GM19372 (cell line): Measurements from ENCODE around the gene BEAN1.

Experiments
- ATAC-seq: cut with Tn5 transposase; IDR thresholded peaks from one replicate; pipeline ENCODE4 v1.9.1; 2021; ENCODE audit warnings: mild to moderate bottlenecking, low read depth, moderate library complexity; ENCODE audit not compliant: unreplicated experiment

BEAN1 gene, protein sequence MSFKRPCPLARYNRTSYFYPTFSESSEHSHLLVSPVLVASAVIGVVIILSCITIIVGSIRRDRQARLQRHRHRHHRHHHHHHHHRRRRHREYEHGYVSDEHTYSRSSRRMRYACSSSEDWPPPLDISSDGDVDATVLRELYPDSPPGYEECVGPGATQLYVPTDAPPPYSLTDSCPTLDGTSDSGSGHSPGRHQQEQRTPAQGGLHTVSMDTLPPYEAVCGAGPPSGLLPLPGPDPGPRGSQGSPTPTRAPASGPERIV

DNA sequence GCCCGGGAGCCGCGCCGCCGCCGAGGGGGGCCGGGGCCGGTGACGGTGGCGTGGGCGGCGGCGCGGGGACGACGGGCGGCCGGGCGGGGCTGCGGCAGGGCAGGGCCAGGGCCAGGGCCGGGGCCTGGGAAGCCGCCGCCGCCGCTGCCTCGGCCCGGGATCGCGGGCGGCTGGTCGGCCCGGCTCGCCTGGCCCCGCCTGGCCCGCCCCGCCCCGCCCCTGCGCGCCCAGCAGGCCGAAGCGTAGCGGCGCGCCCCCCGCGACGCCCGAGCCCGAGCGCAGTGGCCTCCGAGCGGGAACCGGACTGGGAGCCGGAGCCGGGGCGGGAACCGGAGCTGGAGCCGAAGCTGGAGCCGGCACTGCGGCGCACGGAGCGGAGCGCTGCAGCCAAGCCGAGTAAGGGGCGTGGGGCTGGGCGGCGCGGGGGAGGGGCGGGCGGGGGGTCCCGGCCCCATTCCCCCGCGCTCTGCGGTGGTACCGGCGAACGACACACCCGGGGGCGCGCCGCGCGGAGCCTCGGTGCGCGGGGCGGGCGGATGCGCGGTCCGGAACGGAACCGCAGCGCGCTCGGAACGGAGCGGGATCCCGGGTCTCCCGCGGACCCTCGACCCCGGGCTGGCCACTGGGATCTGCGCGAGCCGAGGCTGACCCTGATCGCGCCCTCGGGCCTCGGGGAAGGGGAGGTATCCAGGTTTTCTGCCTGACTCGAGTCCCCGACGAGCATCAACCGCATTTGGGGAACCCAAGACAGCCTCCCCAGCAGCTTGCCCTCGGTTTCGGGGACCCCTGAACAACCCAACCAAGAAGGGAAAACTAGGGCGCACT, at the start of gene BEAN1:
BEAN1 (plus strand) TSS at position 260 of the 825 bp plus-strand sequence. CDS start 10,382 bp downstream, outside the sequence.
- no peak for ATAC-seq

GRCh38 chr16:66377324-66377723, 49.8 kb upstream of the BEAN1 start:
- no peak for ATAC-seq

GRCh38 chr16:66378741-66379570, 48.1 kb upstream of the BEAN1 start:
- ATAC-seq: no peak

GRCh38 chr16:66379571-66379941, 47.5 kb upstream of the BEAN1 start:
- no peak for ATAC-seq

GRCh38 chr16:66380421-66380820, 46.7 kb upstream of the BEAN1 start:
- no peak for ATAC-seq

DNA sequence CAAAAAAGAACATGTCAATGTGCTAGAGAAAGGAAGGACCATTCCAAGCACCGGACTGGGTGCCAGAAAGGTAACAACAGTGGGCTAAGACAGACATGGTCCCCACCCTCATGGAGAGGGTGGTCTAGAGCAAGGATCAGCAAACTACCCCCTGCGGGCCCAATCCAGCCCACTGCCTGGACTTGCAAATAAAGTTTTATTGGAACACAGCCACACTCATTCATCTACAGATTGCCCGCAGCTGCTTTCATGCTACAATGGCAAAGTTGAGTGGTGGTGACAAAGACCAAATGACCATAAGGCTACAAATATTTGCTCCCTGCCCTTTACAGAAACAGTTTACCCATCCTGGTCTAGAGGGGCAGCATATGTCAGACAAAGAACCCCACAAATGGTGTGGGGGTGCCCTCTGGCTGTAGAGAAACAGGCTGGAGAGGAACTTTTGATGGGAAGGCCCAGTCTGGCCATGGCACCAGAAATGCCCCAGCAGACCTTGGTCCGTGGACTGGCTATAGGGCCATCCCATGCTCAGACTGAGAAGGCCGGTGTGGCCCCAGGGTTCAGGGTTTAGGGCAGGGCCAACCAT, 45.4 kb upstream of the BEAN1 start:
- ATAC-seq: no peak

- no peak for ATAC-seq
Measured at GRCh38 chr16:66382171-66382965, 44.7 kb upstream of the BEAN1 start.

GRCh38 chr16:66382966-66383299, 44.2 kb upstream of the BEAN1 start:
- no peak for ATAC-seq

DNA sequence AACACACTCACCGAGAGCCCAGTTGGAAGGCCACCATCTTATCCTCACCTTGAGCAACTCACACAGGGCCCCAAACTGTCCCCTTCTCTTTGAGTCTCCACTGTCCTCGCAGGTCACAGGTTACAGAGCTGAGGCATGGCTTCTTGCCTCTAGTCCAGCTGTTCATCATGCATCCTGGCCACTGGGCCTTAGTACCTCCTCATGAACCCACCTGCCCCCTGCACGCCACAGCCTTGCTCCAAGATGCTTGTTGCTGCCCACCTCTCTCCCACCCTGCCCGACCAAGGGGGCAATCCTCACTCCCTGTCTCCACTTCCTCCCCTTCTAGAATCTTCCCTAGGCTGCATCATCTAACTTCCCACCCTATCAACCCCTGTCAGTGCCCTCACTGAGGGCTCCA, 43.5 kb upstream of the BEAN1 start:
- ATAC-seq: no peak

- no peak for ATAC-seq
Measured at GRCh38 chr16:66385415-66385814, 41.7 kb upstream of the BEAN1 start.

DNA sequence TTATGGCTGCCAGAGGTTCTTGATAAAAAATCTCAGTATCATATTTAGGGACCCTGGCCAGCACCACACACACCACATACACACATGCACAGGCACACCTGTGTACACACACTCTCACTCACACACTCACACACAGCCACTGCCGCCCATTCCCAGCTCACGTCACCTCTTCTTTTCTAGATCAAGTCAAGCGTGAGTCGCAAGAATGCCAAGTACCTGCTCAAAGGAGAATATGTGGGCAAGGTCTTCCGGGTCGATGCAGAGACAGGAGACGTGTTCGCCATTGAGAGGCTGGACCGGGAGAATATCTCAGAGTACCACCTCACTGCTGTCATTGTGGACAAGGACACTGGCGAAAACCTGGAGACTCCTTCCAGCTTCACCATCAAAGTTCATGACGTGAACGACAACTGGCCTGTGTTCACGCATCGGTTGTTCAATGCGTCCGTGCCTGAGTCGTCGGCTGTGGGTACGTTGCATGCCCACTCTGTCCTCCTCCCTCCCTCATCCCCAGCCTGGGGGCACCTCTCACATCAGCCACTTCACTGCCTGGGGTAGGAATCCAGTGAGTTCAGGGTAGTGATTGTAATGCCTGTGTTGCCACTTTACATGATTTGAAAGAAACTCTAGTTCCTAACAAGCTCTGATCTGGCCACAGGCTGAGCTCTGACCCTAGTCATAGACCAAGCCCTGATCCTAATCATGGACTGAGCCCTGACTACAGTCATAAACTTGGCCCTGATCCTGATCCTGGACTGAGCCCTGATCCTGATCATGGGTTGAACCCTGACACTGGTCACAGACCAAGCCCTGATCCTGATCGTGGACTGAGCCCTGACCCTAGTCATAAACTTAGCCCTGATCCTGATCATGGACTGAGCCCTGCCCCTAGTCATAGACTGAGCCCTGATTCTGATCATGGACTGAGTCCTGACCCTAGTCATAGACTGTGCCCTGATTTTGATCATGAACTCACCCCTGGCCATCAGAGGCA, 40.2 kb upstream of the BEAN1 start:
- ATAC-seq: no peak

DNA sequence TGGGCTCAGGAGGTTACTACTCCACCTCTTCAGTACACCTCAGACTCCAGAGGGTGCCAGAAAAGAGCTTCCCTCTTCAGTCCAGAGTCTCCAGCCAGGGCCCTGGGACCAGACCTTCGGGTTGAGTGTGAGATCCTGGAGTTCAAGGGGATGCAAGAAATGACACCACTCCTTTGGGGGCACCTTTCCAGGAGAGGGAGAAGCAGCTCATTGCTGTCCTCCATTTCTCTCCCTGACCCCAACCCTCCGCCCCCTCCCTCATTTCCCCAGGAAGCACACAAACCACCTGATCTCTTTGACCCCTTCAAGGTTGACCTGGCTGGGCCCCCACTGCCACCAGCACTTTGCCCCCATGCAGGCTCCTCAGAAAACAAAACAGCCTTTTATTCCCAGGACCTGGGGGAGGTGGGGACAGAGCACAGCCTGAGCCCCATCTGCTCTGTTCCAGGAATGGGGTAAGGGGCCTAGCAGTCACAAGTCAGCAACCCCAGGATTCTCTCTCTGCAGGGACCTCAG, 39.2 kb upstream of the BEAN1 start:
- ATAC-seq: no peak

DNA sequence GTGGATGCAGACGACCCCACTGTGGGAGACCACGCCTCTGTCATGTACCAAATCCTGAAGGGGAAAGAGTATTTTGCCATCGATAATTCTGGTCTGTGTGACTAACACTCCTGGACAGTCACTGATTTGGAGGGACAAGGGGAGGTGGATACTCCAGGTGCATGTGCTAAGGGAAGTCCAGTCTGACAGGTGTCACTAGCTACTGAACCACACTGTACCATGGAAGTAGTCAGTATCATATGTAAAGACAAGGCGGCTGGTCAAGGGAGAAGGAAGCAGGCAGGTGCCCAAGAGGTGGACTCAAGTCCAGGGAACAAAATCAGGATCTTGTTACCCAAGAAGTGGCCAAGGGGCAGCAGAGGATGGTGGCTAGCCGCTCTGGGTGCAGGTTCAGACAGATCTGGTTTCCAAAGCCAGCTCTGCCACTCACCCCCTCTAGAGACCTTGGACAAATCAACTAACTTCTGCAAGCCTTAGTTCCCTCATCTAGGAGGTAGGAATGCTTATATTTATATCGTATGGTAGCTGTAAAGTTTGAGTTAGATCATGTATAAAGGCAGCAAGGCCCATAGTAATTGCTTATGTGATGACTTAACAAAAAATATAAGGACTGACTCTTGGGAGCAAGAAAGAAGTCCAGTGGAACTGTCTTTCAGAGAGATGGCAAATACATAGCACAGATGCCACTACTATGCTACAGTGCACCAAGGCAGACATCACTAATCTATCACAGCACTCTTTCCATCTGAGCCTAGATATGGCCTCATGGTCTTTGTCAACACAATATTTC, 38.5 kb upstream of the BEAN1 start:
- no peak for ATAC-seq

DNA sequence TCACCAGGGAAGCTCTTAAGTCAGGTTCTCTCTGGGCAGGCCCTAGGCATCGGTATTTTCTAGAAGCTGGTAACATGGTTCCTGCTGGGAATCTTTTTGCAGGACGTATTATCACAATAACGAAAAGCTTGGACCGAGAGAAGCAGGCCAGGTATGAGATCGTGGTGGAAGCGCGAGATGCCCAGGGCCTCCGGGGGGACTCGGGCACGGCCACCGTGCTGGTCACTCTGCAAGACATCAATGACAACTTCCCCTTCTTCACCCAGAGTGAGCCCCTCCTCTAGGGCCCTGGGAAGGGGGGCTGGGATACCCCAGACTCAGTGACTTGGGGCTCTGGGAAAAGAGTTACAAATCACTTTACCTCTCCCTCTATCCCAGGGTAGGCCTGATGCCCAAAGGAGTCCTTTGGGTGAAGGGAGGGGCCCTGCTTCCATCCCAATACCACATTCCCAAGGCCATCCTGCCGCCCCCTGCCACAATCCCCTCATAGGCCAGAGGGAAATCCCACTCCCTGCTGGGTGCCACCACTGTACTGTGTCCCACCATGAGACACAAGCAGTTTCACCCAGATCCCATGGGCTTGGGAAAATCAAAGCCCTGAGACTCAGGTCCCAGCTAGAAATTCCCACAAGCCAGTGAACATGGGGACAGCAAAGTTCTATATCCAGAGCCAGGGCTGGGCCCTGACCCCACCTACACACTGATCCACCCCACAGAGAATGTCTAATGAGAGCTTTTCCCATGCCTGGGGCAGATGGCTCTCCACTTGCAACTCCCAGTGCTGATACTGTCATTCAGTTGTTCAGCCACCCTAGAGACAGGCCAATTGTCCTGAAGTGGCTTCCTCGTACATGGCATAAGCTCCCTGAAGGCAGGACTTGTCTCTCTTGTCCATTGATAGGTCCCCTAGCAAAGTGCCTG, 37.6 kb upstream of the BEAN1 start:
- ATAC-seq: no peak

DNA sequence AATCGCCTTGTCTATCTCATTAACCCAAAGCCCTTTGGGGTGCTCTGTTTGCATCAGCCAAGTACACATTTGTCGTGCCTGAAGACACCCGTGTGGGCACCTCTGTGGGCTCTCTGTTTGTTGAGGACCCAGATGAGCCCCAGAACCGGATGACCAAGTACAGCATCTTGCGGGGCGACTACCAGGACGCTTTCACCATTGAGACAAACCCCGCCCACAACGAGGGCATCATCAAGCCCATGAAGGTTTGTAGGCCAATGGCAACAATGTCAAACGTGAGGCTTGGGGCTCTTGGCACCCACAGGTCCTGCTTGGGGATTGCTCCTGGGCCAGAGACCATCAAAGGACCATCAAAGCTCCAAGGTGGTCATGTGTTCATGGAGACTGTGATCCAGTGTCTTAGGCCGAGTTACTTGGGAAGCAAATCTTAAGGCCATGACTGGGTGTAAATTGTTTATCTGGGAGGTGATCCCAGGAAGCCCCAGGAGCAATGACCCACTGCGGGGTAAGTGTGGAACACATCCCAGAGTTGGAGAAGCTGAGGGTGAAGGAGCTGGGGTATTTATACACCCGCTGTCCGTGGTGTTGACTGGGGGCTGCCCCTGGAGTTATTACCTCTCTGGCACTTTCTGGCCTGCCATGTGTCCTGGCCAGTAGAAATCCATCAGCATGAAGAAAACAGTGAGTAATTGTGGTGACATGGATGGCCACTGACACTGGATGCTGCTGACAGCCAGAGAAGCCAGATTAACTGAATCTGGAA, 36.6 kb upstream of the BEAN1 start:
- no peak for ATAC-seq
